ENCODE data around the gene UPP1.

Gene UPP1

GRCh38 chr7:48087349-48087748 lies 1.7 kb upstream of the UPP1 start:
- peak; percentile 50 for DNase-seq

GRCh38 chr7:48088559-48089045 lies 463 bp upstream of the UPP1 start:
- DNase-seq: no peak

- DNase-seq: no peak
Measured at GRCh38 chr7:48090095-48090805, 1.2 kb downstream of the UPP1 start.

GRCh38 chr7:48091506-48092433 lies 2.7 kb downstream of the UPP1 start:
- no peak for DNase-seq

- no peak for DNase-seq
Measured at GRCh38 chr7:48094861-48095293, 5.8 kb downstream of the UPP1 start.

- no peak for DNase-seq
Measured at GRCh38 chr7:48096273-48096672, 7.2 kb downstream of the UPP1 start.

GRCh38 chr7:48097521-48098231 lies 8.6 kb downstream of the UPP1 start:
- peak; percentile 30 for DNase-seq

GRCh38 chr7:48098846-48099245 lies 9.8 kb downstream of the UPP1 start:
- no peak for DNase-seq

GRCh38 chr7:48099781-48100180 lies 10.7 kb downstream of the UPP1 start:
- DNase-seq: no peak

GRCh38 chr7:48101352-48101751 lies 12.3 kb downstream of the UPP1 start:
- no peak for DNase-seq

- no peak for DNase-seq
Measured at GRCh38 chr7:48101968-48102367, 12.9 kb downstream of the UPP1 start.

- DNase-seq: no peak
Measured at GRCh38 chr7:48102530-48102929, 13.5 kb downstream of the UPP1 start.

- DNase-seq: no peak
Measured at GRCh38 chr7:48105045-48105444, 16.0 kb downstream of the UPP1 start.

- DNase-seq: no peak
Measured at GRCh38 chr7:48106906-48107659, 18.0 kb downstream of the UPP1 start.

GRCh38 chr7:48107926-48108472 lies 18.9 kb downstream of the UPP1 start:
- no peak for DNase-seq

GRCh38 chr7:48108959-48109847 lies 20.1 kb downstream of the UPP1 start:
- no peak for DNase-seq

- peak; percentile 90 for DNase-seq
Measured at GRCh38 chr7:48109848-48110663, 21.0 kb downstream of the UPP1 start.

- DNase-seq: no peak
Measured at GRCh38 chr7:48110868-48111267, 21.8 kb downstream of the UPP1 start.

- no peak for DNase-seq
Measured at GRCh38 chr7:48111596-48111995, 22.5 kb downstream of the UPP1 start.
